Common myeloid progenitor, CD34-positive (primary cell): ENCODE results near the gene TMC6.

ENCODE experiments used
- CTCF ChIA-PET: fragments of 350-600 bp; sonication (Branson Sonifier 250); formaldehyde crosslinking; loops from one replicate; lab custom pipeline; 2021; ENCODE audit warnings: antibody characterized with exemption; lab: Charles Lee
- POLR2A ChIA-PET: fragments of 350-600 bp; sonication (Branson Sonifier 250); formaldehyde crosslinking; loops from one replicate; lab custom pipeline; 2021; ENCODE audit warnings: antibody characterized with exemption; lab: Charles Lee
- DNase-seq, 3 donors: peaks; one replicate each; pipeline versions ENCODE4 v3.0.0 to v3.0.0-alpha.2; 2013
- H3K27ac ChIP-seq, 2 experiments: 1 replicate in 1 of 2; 2 replicates in 1 of 2; pipeline ENCODE4 v1.7.0; 2013; ENCODE audit warnings: inconsistent platforms in 2 of 2, low read length in 2 of 2, mild to moderate bottlenecking in 2 of 2, low read depth in 1 of 2, moderate library complexity in 1 of 2; ENCODE audit not compliant: severe bottlenecking in 2 of 2, insufficient read depth in 1 of 2, poor library complexity in 1 of 2
- H3K27me3 ChIP-seq, 5 experiments: replicated peaks in 2 of 5; 1 replicate in 3 of 5; 2 replicates in 2 of 5; pipeline versions ENCODE4 v1.6.1 to v1.7.0; 2013; ENCODE audit warnings: low read length in 4 of 5, mild to moderate bottlenecking in 2 of 5, moderate library complexity in 2 of 5, inconsistent platforms in 1 of 5; ENCODE audit not compliant: insufficient read depth in 5 of 5, control insufficient read depth in 4 of 5
- H3K36me3 ChIP-seq, 4 experiments: 1 replicate in 2 of 4; 2 replicates in 2 of 4; pipeline versions ENCODE4 v1.6.1 to v1.7.0; 2013; ENCODE audit warnings: low read length in 3 of 4, control low read depth in 1 of 4, mild to moderate bottlenecking in 1 of 4; ENCODE audit not compliant: control insufficient read depth in 4 of 4, insufficient read depth in 4 of 4
- H3K4me1 ChIP-seq, 4 experiments: 1 replicate in 3 of 4; 2 replicates in 1 of 4; pipeline versions ENCODE4 v1.6.1 to v1.7.1; 2013; ENCODE audit warnings: low read length in 3 of 4, mild to moderate bottlenecking in 3 of 4, control low read depth in 1 of 4, inconsistent platforms in 1 of 4, moderate library complexity in 1 of 4; ENCODE audit not compliant: control insufficient read depth in 4 of 4, insufficient read depth in 4 of 4; ENCODE audit errors: control extremely low read depth in 1 of 4
- H3K4me3 ChIP-seq, 7 experiments: 1 replicate in 4 of 7; 2 replicates in 3 of 7; pipeline versions ENCODE4 v1.5.1 to v1.7.0; 2013; ENCODE audit warnings: mild to moderate bottlenecking in 7 of 7, low read length in 6 of 7, moderate library complexity in 6 of 7, inconsistent platforms in 2 of 7, low read depth in 2 of 7, control low read depth in 1 of 7; ENCODE audit not compliant: insufficient read depth in 4 of 7, control insufficient read depth in 1 of 7; ENCODE audit errors: extremely low read depth in 1 of 7
- H3K9me3 ChIP-seq, 5 experiments: 1 replicate in 4 of 5; 2 replicates in 1 of 5; pipeline versions ENCODE4 v1.6.1 to v1.7.1; 2013; ENCODE audit warnings: low read length in 4 of 5, mild to moderate bottlenecking in 2 of 5, inconsistent platforms in 1 of 5, low read depth in 1 of 5, moderate library complexity in 1 of 5; ENCODE audit not compliant: control insufficient read depth in 4 of 5, insufficient read depth in 2 of 5; ENCODE audit errors: control extremely low read depth in 1 of 5
- WGBS: methylation state at CpG from one replicate; pipeline ENCODE4 v1.1.5; 2013; ENCODE audit not compliant: insufficient coverage; 5-methylcytosine and 5-hydroxymethylcytosine counted together

Gene TMC6

DNA sequence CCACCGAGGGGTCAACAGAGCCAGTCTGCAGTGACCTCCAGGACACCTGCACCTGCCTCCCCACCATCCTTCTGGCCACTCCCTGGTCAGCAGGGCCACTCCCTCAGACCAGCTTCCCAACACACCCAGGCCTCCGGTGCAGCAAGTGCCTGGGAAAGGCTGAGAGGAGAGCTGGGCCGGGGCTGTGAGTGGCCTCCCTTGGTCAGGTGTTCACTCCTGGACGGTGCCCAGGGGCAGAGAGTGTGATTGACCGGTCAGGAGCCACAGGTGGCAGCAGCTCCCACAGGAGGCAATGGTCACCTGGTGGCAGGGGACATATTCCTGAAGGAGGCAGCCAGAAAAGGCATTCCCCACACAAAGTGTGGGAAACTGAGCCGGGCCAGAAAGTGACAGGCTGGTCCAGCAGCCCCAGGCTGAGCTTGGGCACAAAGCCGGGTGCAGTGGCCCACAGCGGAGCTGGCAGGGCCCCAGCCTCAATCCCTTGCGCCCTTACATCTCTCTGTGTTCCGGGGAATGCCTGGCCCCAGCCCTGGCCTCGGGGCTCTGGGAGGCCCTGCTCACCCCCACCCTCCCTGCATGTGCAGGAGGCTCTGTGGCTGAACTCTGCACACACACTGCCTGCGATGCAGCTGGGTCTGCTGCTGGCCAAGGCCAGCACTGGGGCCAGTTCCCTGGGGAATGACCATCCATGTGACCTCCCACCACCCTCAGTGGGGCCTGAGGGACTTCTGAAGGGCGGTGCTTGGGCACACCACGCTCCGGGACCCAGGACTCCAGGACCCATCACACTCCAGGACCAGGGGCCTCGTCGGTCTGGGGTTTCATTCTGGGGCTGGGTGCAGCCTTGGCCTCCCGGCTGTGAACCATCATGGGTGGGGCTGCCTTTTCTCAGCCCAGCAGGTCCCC, 16.4 kb upstream of the TMC6 start:
- H3K4me3 ChIP-seq: no peak overlapping the region

DNA sequence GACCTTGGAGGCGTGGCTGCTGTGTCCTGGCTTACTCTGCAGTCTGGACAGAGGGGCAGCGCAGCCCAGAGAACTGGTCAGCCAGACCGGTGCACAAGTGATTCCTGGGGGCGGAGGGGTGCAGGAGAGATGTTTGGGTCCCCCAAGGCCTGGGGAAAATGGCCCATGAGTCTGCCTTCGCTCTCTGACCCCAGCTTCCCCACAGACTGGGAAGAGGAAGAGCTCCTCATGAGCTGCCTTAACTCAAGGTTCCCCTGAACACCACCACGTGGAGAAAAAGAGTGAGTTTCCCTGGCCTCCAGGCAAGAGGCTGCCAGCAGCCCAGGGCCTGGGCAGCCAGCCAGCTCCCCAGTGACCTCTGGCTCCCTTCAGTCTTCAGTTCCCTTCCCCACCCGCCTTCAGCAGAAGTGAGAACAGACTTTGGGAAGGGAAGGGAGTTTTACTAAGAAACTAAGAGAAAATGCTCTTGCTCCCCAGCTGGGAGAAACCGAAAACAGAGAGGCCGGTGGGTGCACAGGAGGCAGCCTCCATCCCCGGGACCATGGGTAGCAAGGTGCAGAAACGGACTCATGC, 15.7 kb upstream of the TMC6 start:
- POLR2A ChIA-PET: interaction anchor here (0.6 to 1.1 kb wide), 3 partner anchors 9 to 27 kb away, joined by 3 to 5 read pairs (median 4); no protein-coding TSS in a partner anchor
- Histone ChIP-seq H3K36me3 (peaks cover 0 to 20% (median 14%) of the 10 kb centered on the region in 4 experiments), H3K4me1 (peaks cover 5 to 67% (median 57%) of the 10 kb centered on the region in 4 experiments), H3K9me3 (no peaks in the 10 kb centered on the region), H3K27ac (peak overlapping the region in 1 of 2 experiments; percentile 38), H3K4me3 (no peak overlapping the region), H3K27me3 (no peaks in the 10 kb centered on the region)
- CTCF ChIA-PET: interaction anchor here (0.6 to 2.6 kb wide), 6 partner anchors 9 to 32 kb away, joined by 3 to 14 read pairs (median 4); partner anchors contain the start of gene TMC8
- DNase-seq: peak in 2 of 3 donors; percentile 58 to 60
- 64% methylated on average over 9 of the region's 11 CpGs for WGBS

More for the DNA sequence above, 16.4 kb upstream of the TMC6 start:
- ChIA-PET POLR2A (interaction anchor here (1.0 to 1.1 kb wide), 2 partner anchors 13 to 26 kb away, joined by 3 to 4 read pairs; no protein-coding TSS in a partner anchor), CTCF (interaction anchor here (0.6 to 2.6 kb wide), 7 partner anchors 10 to 32 kb away, joined by 3 to 14 read pairs (median 4); partner anchors contain the start of gene TMC8)
- H3K36me3 ChIP-seq: peaks cover 0 to 19% (median 14%) of the 10 kb centered on the region in 4 experiments
- WGBS: 91% methylated on average over 16 of the region's 18 CpGs
- no peak for DNase-seq
- peaks cover 5 to 63% (median 56%) of the 10 kb centered on the region in 4 experiments for H3K4me1 ChIP-seq
- H3K27ac ChIP-seq: peak overlapping the region in 1 of 2 experiments; percentile 34
- no peaks in the 10 kb centered on the region for H3K27me3 ChIP-seq
- no peaks in the 10 kb centered on the region for H3K9me3 ChIP-seq

DNA sequence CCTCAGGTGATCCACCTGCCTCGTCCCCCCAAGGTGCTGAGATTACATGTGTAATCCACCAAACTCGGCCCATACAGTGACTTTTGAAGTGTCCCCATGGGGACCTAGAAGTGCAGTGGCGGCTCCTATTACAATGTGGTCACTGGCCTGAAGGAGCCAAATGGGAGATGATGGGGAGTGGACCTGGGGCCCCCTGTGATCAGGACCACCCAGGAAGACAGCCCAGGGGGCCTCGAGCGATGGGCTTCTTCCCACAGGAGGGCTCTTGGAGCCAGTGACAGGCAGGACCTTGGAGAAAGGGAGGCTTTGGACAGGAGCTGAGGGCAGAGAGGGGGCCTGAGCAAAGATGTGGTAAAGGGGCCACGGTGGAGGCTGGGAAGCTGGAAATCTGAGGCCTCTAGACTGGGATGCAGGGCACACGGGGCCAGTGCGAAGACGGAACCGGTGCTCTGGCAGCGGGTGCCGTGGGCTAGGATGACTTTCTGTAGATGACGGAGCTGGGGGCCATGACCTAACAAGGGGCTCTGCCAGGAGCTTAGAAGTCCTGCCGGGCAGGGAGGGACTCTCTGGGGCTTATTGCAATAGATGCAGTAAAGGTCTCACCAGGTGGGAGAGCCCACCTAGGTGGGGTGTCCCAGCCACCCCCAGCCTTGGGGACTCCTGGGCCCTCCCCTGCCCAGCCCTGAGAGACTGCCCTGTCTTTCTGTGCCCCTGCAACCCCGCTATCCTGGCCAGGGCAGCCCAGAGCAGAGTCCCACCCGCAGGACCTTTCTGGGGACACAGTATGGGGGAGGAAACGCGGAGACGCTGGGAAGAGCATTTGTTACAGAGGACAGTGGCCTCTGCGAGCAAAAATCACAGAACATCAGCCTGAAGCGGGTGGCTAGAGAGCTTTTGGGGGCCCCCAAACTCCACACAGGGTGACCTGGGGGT, 14.9 kb upstream of the TMC6 start:
- WGBS: 91% methylated on average over 20 of the region's 21 CpGs
- POLR2A ChIA-PET: interaction anchor here (0.6 to 1.0 kb wide), 2 partner anchors 10 to 11 kb away, joined by 4 to 5 read pairs; no protein-coding TSS in a partner anchor

DNA sequence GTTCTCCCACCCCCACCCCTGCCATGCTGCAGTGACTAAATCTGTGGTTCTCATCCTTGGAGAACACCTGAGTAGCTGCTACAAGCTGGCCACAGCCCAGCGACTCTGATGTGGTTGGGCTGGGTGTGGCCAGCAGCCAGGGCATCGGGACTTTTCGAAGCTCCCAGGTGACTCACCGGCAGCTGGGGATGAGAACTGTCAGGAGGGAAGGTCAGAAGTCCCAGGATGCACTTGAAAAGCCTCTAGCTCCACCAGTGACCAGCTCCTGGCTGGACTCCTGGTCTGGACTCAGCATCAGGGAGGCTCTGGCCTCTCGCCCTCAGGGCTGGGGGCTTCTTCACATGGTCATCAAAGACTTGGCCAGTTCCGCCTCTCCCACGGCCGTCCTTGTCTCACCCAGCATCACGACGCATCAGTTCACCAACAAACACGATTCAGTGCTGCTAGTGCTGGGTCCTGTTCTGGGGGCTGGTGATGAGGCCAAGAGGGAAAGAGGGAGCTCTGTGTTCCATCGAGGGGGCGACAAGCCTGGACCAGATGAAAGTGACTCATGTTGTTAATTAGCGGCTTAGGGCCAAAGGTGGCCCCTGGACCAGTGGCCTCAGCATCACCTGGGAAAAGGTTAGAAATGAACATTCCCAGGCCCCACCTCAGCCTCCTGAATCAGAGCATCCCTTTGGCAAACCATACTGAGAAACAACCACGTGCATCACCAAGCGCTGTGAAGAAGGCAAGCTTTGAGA, 13.7 kb upstream of the TMC6 start:
- POLR2A ChIA-PET: no interaction called here
- H3K9me3 ChIP-seq: no peaks in the 10 kb centered on the region
- WGBS: 94% methylated on average over 13 of the region's 16 CpGs
- no peak overlapping the region for H3K4me3 ChIP-seq
- H3K36me3 ChIP-seq: peaks cover 0 to 33% (median 16%) of the 10 kb centered on the region in 4 experiments
- DNase-seq: no peak
- H3K27me3 ChIP-seq: no peaks in the 10 kb centered on the region
- no peak overlapping the region for H3K27ac ChIP-seq
- H3K4me1 ChIP-seq: peaks cover 3 to 70% (median 60%) of the 10 kb centered on the region in 4 experiments
- CTCF ChIA-PET: interaction anchor here (0.6 kb wide), 1 partner anchor 31 kb away, joined by 3 read pairs; no protein-coding TSS in a partner anchor

More for the DNA sequence above, 14.9 kb upstream of the TMC6 start:
- no peak for DNase-seq
- CTCF ChIA-PET: interaction anchor here (0.9 to 2.6 kb wide), 5 partner anchors 8 to 33 kb away, joined by 3 to 14 read pairs (median 4); no protein-coding TSS in a partner anchor
- H3K27me3 ChIP-seq: no peaks in the 10 kb centered on the region
- peaks cover 0 to 26% (median 15%) of the 10 kb centered on the region in 4 experiments for H3K36me3 ChIP-seq
- H3K27ac ChIP-seq: peak overlapping the region in 1 of 2 experiments; percentile 38
- H3K9me3 ChIP-seq: no peaks in the 10 kb centered on the region
- no peak overlapping the region for H3K4me3 ChIP-seq
- H3K4me1 ChIP-seq: peaks cover 5 to 70% (median 60%) of the 10 kb centered on the region in 4 experiments

DNA sequence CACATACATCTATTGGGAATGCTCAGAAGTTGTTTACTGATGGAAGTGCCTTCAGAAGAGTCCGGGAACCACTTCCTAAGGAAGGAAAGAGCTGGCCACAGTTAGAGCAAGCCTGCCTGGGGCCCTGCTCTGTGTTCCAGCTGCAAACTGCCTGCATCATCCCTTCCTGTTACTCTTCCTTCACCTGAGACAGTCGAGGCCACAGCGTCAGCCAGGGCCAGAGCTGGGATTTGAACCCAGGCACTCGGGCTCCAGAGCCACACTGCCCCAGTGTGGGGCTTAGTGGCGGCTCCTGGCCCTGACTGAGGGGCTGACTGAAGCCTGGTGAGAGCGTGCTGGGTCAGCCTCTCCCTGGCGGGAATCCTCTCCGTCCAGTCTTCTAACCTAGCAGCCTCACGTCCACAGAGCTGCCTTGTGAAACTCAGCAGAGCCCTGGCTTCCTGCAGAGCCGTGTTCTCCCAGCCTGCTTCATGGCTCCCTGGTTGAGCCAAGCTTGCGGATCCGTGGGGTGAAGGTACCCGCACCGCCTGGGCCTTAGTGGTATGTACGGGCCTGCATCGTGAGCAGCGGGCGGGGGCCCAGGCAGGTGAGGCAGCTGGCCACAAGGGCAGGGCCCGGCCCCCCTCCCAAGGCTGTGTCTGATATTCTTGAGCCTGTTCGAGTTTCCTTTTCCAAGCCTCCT, 13.0 kb upstream of the TMC6 start:
- WGBS: 85% methylated on average over 20 of the region's 20 CpGs
- no peaks in the 10 kb centered on the region for H3K9me3 ChIP-seq
- ChIA-PET CTCF (interaction anchor here (0.6 to 1.6 kb wide), 2 partner anchors 24 to 30 kb away, joined by 3 to 4 read pairs; no protein-coding TSS in a partner anchor), POLR2A (no interaction called here)
- no peak for DNase-seq
- peaks cover 0 to 40% (median 23%) of the 10 kb centered on the region in 4 experiments for H3K36me3 ChIP-seq
- H3K27ac ChIP-seq: peak overlapping the region in 1 of 2 experiments; percentile 54
- H3K27me3 ChIP-seq: no peaks in the 10 kb centered on the region
- no peak overlapping the region for H3K4me3 ChIP-seq
- peaks cover 6 to 74% (median 62%) of the 10 kb centered on the region in 4 experiments for H3K4me1 ChIP-seq
